HepG2 (cell line): ENCODE measurements around the gene FOXD3. TPM values are rescaled to one million over a fixed set of nuclear protein-coding genes. Genes with fewer than 3 reads are reported as not detected.

Experiments used
- CENPT ChIP-seq: sonication (generic); formaldehyde crosslinking; IDR thresholded peaks from 2 replicates; pipeline ENCODE4 v1.8.0; 2022; ENCODE audit warnings: low read depth, mild to moderate bottlenecking, moderate library complexity, missing genetic modification reagents
- CHCHD3 ChIP-seq: sonication (generic); formaldehyde crosslinking; IDR thresholded peaks from 2 replicates; pipeline ENCODE4 v1.8.0; 2022; ENCODE audit warnings: mild to moderate bottlenecking, missing genetic modification reagents, moderate library complexity
- FOXA1 ChIP-seq, 2 experiments: fragments of 450-650 bp in 1 of 2; sonication (generic) in 1 of 2; formaldehyde crosslinking in 1 of 2; IDR thresholded peaks; 2 replicates each; pipeline versions ENCODE4 v1.4.0 to v1.6.1; 2016 to 2020; ENCODE audit warnings: missing genetic modification reagents in 1 of 2
- FOXA3 ChIP-seq: IDR thresholded peaks from 2 replicates; pipeline ENCODE4 v1.6.1; 2016; ENCODE audit warnings: missing genetic modification reagents, missing compliant biosample characterization
- HNF4G ChIP-seq, 2 experiments: sonication (generic) in 1 of 2; formaldehyde crosslinking in 1 of 2; IDR thresholded peaks; 2 replicates each; pipeline versions ENCODE4 v1.4.0 to v1.6.1; 2011 to 2020; ENCODE audit warnings: borderline replicate concordance in 2 of 2, low read depth in 2 of 2, mild to moderate bottlenecking in 2 of 2, low read length in 1 of 2, missing genetic modification reagents in 1 of 2, moderate library complexity in 1 of 2
- HNRNPLL ChIP-seq: fragments of 200-400 bp; formaldehyde crosslinking; IDR thresholded peaks from 2 replicates; pipeline ENCODE4 v1.6.1; 2017; ENCODE audit warnings: mild to moderate bottlenecking, low read depth, low read length; ENCODE audit not compliant: poor library complexity, severe bottlenecking
- MXD4 ChIP-seq: IDR thresholded peaks from 2 replicates; pipeline ENCODE4 v1.6.1; 2016; ENCODE audit warnings: mild to moderate bottlenecking, missing biosample characterization, missing genetic modification reagents
- NR1H2 ChIP-seq: sonication (generic); formaldehyde crosslinking; IDR thresholded peaks from 2 replicates; pipeline ENCODE4 v1.8.1; 2022; ENCODE audit warnings: low read depth, missing genetic modification reagents, borderline replicate concordance
- PHF20 ChIP-seq: sonication (generic); formaldehyde crosslinking; IDR thresholded peaks from 2 replicates; pipeline ENCODE4 v1.5.0; 2020; ENCODE audit warnings: mild to moderate bottlenecking, missing genetic modification reagents
- SNAI1 ChIP-seq: sonication (generic); formaldehyde crosslinking; IDR thresholded peaks from 2 replicates; pipeline ENCODE4 v1.5.0; 2020; ENCODE audit warnings: mild to moderate bottlenecking, missing genetic modification reagents, borderline replicate concordance
- TRIM24 ChIP-seq: sonication (generic); formaldehyde crosslinking; IDR thresholded peaks from 2 replicates; pipeline ENCODE4 v1.8.0; 2022; ENCODE audit warnings: mild to moderate bottlenecking, missing genetic modification reagents
- ZBTB25 ChIP-seq: IDR thresholded peaks from 2 replicates; pipeline ENCODE4 v1.6.1; 2018; ENCODE audit warnings: missing genetic modification reagents
- ZBTB44 ChIP-seq: sonication (generic); formaldehyde crosslinking; IDR thresholded peaks from 2 replicates; pipeline ENCODE4 v1.4.0; 2020; ENCODE audit warnings: missing genetic modification reagents
- ZMYM3 ChIP-seq: sonication (generic); formaldehyde crosslinking; IDR thresholded peaks from 2 replicates; pipeline ENCODE4 v1.5.1; 2020; ENCODE audit warnings: mild to moderate bottlenecking, missing genetic modification reagents
- ZNF260 ChIP-seq: sonication (generic); formaldehyde crosslinking; IDR thresholded peaks from 2 replicates; pipeline ENCODE4 v1.4.0; 2020; ENCODE audit warnings: missing genetic modification reagents, low read depth, mild to moderate bottlenecking, borderline replicate concordance
- ZNF350 ChIP-seq: sonication (generic); formaldehyde crosslinking; IDR thresholded peaks from 2 replicates; pipeline ENCODE4 v1.4.0; 2020; ENCODE audit warnings: mild to moderate bottlenecking, low read depth, missing genetic modification reagents, borderline replicate concordance
- ZNF556 ChIP-seq: sonication (generic); formaldehyde crosslinking; IDR thresholded peaks from 2 replicates; pipeline ENCODE4 v1.4.0; 2020; ENCODE audit warnings: mild to moderate bottlenecking, missing genetic modification reagents, borderline replicate concordance
- ZNF567 ChIP-seq: sonication (generic); formaldehyde crosslinking; IDR thresholded peaks from 2 replicates; pipeline ENCODE4 v1.8.1; 2023; ENCODE audit warnings: mild to moderate bottlenecking, missing genetic modification reagents, borderline replicate concordance
- ZNF569 ChIP-seq: sonication (generic); formaldehyde crosslinking; IDR thresholded peaks from 2 replicates; pipeline ENCODE4 v1.5.0; 2020; ENCODE audit warnings: mild to moderate bottlenecking, missing genetic modification reagents, moderate library complexity, borderline replicate concordance
- ZNF7 ChIP-seq: IDR thresholded peaks from 2 replicates; pipeline ENCODE4 v1.6.1; 2016; ENCODE audit warnings: missing biosample characterization, missing genetic modification reagents
- ZNF775 ChIP-seq: sonication (generic); formaldehyde crosslinking; IDR thresholded peaks from 2 replicates; pipeline ENCODE4 v1.4.0; 2020; ENCODE audit warnings: missing genetic modification reagents, mild to moderate bottlenecking, moderate library complexity, borderline replicate concordance
- ZSCAN9 ChIP-seq: IDR thresholded peaks from 2 replicates; pipeline ENCODE4 v1.6.1; 2016; ENCODE audit warnings: borderline replicate concordance
- polyA plus RNA-seq, 8 experiments: library from polyadenylated mRNA; depleted of rRNA in 3 of 8; stranded (reverse) in 7 of 8; unstranded in 1 of 8; fragments of >200 nt; fragmentation: Illumina TruSeq in 4 of 8; extraction: Trizol in 4 of 8; gene quantifications; 2 replicates each; pipeline versions ENCODE4 v1.2.1 to v1.2.3, GENCODE V29; 2011 to 2016; ENCODE audit warnings: low read depth in 4 of 8, missing spikeins in 1 of 8, mixed read lengths in 1 of 8; ENCODE audit not compliant: insufficient read depth in 1 of 8
- total RNA-seq, 5 experiments: library from RNA; depleted of rRNA; stranded (reverse); fragments of >200 nt; fragmentation: Illumina TruSeq; extraction: Trizol; gene quantifications; 2 replicates each; pipeline ENCODE4 v1.2.3, GENCODE V29; 2016; ENCODE audit warnings: low read depth in 1 of 5
- TF ChIP-seq, protein P1 (sequence below): sonication (generic); formaldehyde crosslinking; IDR thresholded peaks from 2 replicates; pipeline ENCODE4 v1.5.0; 2020; ENCODE audit warnings: mild to moderate bottlenecking, missing genetic modification reagents

The FOXD3 gene
- total and polyA plus RNA-seq, 2 of the 13 experiments (the other 11 are each of a cell fraction or from before 2014, with no cell fraction given): not detected

GRCh38 chr1:63367215-63368103, 45.1 kb downstream of the FOXD3 start, which contains the start of gene ALG6 (continued):
- peak; percentile 39; the same call in 1 of the 2 replicates for TF ChIP-seq CENPT (CRISPR knock-in tag)
- no peak for TF ChIP-seq ZBTB25 (CRISPR knock-in tag)
- peak; percentile 9; the same call in 1 of the 2 replicates for TF ChIP-seq ZMYM3
- peak; percentile 43; the same call in 1 of the 2 replicates for TF ChIP-seq MXD4 (CRISPR knock-in tag)
- no peak for TF ChIP-seq TRIM24
- TF ChIP-seq FOXA3 (CRISPR knock-in tag): no peak
- no peak for TF ChIP-seq HNF4G (IDR thresholded peaks at IDR 0.05; ENCODE audit: borderline replicate concordance, low read depth, low read length)
- TF ChIP-seq HNF4G (CRISPR knock-in tag; IDR thresholded peaks at IDR 0.05; ENCODE audit: borderline replicate concordance, low read depth): no peak
- no peak for TF ChIP-seq NR1H2 (CRISPR knock-in tag)
- peak; percentile 51 for TF ChIP-seq HNRNPLL
- TF ChIP-seq SNAI1 (CRISPR knock-in tag): no peak
- peak; percentile 33; the same call in 1 of the 2 replicates for TF ChIP-seq ZNF567 (CRISPR knock-in tag)
- no peak for TF ChIP-seq ZNF775 (CRISPR knock-in tag)
- 0 out of 2 replicates have a peak, but pooled peaks have one; percentile 22 for TF ChIP-seq ZNF350
- TF ChIP-seq CHCHD3 (CRISPR knock-in tag): 0 out of 2 replicates have a peak, but pooled peaks have one; percentile 30
- TF ChIP-seq ZNF569 (CRISPR knock-in tag): no peak
- no peak for TF ChIP-seq ZBTB44
- TF ChIP-seq ZSCAN9 (CRISPR knock-in tag): 0 out of 2 replicates have a peak, but pooled peaks have one; percentile 2
- TF ChIP-seq ZNF260 (CRISPR knock-in tag): no peak
- TF ChIP-seq, protein P1, sequence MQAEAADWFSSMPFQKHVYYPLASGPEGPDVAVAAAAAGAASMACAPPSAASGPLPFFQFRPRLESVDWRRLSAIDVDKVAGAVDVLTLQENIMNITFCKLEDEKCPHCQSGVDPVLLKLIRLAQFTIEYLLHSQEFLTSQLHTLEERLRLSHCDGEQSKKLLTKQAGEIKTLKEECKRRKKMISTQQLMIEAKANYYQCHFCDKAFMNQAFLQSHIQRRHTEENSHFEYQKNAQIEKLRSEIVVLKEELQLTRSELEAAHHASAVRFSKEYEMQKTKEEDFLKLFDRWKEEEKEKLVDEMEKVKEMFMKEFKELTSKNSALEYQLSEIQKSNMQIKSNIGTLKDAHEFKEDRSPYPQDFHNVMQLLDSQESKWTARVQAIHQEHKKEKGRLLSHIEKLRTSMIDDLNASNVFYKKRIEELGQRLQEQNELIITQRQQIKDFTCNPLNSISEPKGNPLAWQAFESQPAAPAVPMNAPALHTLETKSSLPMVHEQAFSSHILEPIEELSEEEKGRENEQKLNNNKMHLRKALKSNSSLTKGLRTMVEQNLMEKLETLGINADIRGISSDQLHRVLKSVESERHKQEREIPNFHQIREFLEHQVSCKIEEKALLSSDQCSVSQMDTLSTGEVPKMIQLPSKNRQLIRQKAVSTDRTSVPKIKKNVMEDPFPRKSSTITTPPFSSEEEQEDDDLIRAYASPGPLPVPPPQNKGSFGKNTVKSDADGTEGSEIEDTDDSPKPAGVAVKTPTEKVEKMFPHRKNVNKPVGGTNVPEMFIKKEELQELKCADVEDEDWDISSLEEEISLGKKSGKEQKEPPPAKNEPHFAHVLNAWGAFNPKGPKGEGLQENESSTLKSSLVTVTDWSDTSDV (CRISPR knock-in tag): no peak
- TF ChIP-seq PHF20 (CRISPR knock-in tag): peak; percentile 72
- peak; percentile 61; the same call in 1 of the 2 replicates for TF ChIP-seq ZNF556 (CRISPR knock-in tag)
- no peak for TF ChIP-seq ZNF7
- TF ChIP-seq FOXA1 (IDR thresholded peaks at IDR 0.05): no peak
- no peak for TF ChIP-seq FOXA1 (CRISPR knock-in tag; IDR thresholded peaks at IDR 0.05)
